Stomach smooth muscle (tissue), 2 donors: ENCODE measurements around the gene HHATL.

Source experiments
- H3K27ac ChIP-seq: one replicate; pipeline ENCODE4 v1.7.0; 2013; ENCODE audit warnings: mild to moderate bottlenecking, low read length, inconsistent platforms
- H3K27me3 ChIP-seq, 2 donors: one replicate each; pipeline ENCODE4 v1.7.0; 2013; ENCODE audit warnings: low read length in 2 of 2; ENCODE audit not compliant: insufficient read depth in 2 of 2, control insufficient read depth in 1 of 2
- H3K36me3 ChIP-seq, 2 donors: one replicate each; pipeline ENCODE4 v1.7.0; 2013; ENCODE audit warnings: low read length in 2 of 2; ENCODE audit not compliant: control insufficient read depth in 2 of 2, insufficient read depth in 2 of 2
- H3K4me1 ChIP-seq: one replicate; pipeline ENCODE4 v1.7.0; 2013; ENCODE audit warnings: low read length; ENCODE audit not compliant: control insufficient read depth, insufficient read depth
- H3K4me3 ChIP-seq, 2 donors: one replicate each; pipeline ENCODE4 v1.7.0; 2013; ENCODE audit warnings: low read length in 2 of 2
- H3K9ac ChIP-seq, 2 donors: one replicate each; pipeline ENCODE4 v1.7.0; 2013; ENCODE audit warnings: low read length in 2 of 2, mild to moderate bottlenecking in 1 of 2
- H3K9me3 ChIP-seq, 2 donors: one replicate each; pipeline ENCODE4 v1.7.0; 2013; ENCODE audit warnings: low read length in 2 of 2; ENCODE audit not compliant: control insufficient read depth in 2 of 2
- donor health status: healthy.
- donor health status: Pancreatic carcinoma.

HHATL gene

DNA sequence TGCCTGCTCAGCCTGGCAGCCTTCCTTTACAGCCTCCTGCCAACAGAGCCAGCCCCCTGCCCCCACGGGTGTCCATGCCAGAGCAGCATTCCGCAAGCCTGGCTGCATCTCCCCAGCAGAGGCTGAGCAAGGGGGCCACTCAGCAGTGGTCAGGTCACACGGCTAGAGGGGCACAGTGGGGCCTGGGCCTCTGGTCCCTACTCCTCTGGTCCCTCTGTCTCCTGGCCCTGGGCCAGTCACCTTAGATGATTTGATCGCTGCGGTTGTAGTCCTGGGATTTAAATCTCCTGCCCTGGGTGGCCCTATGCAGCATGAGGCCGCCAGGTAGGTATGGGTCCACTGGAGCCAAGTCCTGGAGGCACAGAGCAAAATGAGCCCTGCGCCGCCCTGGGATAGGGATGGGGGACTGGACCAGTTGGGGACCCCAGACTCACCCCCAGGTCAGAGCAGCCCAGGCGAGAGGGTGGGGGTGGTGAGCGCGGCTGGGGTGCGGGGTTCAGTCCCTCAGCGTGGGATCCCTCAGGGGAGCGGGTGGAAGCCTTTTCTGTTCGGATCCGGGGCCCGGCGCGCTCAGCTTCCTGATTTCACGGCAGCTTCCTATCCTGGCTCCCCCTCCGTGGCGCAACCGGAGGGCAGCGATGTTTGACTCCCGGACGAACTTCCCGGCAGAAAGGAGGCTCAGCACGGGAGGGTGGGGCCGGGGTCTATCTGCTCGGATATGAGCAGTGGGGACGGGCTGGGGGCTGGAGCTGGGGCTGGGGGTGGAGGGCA, 48.9 kb downstream of the HHATL start, which contains the start of gene ZBTB47:
ZBTB47 (plus strand) TSS at position 138 of the 771 bp plus-strand sequence. CDS start 4,659 bp downstream, outside the sequence.
- peaks cover 2 to 10% of the 10 kb centered on the region in 2 donors for H3K36me3 ChIP-seq
- H3K27ac ChIP-seq, result peak within 1 kb of the TSS; percentile 84
- H3K4me1 ChIP-seq, result peaks cover 61% of the 10 kb centered on the region
- no peaks in the 10 kb centered on the region for H3K27me3 ChIP-seq
- H3K4me3 ChIP-seq, result peak within 1 kb of the TSS; percentile 87 to 89
- peak within 1 kb of the TSS; percentile 84 to 92 for H3K9ac ChIP-seq
- no peaks in the 10 kb centered on the region for H3K9me3 ChIP-seq

- Histone ChIP-seq H3K36me3 (peaks cover 3 to 10% of the 10 kb centered on the region in 2 donors), H3K27me3 (no peaks in the 10 kb centered on the region), H3K9ac (peak overlapping the region; percentile 73 to 84), H3K9me3 (no peaks in the 10 kb centered on the region), H3K4me3 (peak overlapping the region; percentile 87 to 89), H3K27ac (peak overlapping the region; percentile 69), H3K4me1 (peaks cover 57% of the 10 kb centered on the region)
Observed at GRCh38 chr3:42653303-42653559, 49.4 kb downstream of the HHATL start.

DNA sequence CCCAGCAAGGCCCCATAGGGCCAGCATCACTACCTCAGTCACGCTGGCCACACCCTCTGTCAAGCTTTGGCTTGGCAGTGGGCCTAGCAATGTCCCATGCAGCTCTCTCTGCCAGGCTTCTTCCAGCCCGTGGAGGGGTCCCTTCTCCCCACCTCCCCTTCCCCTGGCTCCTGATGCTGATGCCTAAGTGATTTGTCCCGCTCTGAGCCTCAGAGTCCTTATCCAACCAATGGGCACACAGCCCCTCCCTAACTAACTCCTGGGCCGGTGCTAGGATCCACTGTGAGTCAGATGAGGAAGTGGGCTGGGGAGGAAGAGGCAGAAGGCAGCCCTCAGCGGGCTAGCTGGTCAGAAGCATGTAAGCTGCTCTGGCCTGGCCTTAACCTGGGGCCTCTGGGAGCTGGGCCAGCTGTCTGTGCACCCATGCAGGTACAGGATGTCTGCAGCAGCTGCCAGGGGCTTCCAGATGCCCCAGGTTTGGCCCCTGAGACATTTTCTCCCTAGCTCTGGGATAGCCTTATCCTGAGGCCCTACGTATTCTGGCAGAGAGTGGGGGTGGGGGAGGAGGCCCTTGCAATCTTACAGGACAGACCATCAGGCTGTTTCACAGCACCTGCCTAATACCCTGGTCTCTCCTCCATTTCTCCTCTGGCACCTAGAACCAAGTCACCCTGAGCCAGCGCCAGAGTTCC, 49.8 kb downstream of the HHATL start:
- H3K27ac ChIP-seq, result peak overlapping the region; percentile 69
- peak overlapping the region; percentile 87 to 89 for H3K4me3 ChIP-seq
- no peaks in the 10 kb centered on the region for H3K9me3 ChIP-seq
- H3K9ac ChIP-seq, result peak overlapping the region; percentile 73 to 84
- peaks cover 3 to 9% of the 10 kb centered on the region in 2 donors for H3K36me3 ChIP-seq
- H3K4me1 ChIP-seq, result peaks cover 57% of the 10 kb centered on the region
- no peaks in the 10 kb centered on the region for H3K27me3 ChIP-seq

DNA sequence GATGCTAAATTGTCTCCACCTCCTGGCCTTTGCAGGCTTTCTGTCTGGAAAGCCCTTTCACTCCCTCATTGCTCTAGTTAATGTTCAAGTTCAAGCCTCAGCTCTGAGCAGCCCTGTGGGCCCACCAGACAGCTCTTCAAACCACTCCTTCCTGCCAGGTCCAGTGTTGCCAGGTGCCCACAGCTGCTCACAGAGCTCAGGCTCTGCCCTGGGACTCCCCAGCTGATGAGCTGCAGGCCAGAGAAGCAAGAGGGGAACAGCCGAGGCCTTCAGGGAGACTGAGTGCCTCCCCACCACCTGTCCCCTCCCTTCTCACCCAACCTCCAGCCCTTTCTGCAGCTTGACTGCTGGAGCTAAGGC, 50.4 kb downstream of the HHATL start:
- H3K4me3 ChIP-seq, result peak overlapping the region; percentile 36 to 87

GRCh38 chr3:42651248-42652091, 51.1 kb downstream of the HHATL start:
- Histone ChIP-seq H3K9ac (peak overlapping the region; percentile 13 to 84), H3K9me3 (no peaks in the 10 kb centered on the region), H3K27me3 (no peaks in the 10 kb centered on the region), H3K4me1 (peaks cover 52% of the 10 kb centered on the region), H3K36me3 (peaks cover 3 to 14% of the 10 kb centered on the region in 2 donors), H3K4me3 (peak overlapping the region in 1 of 2 donors; percentile 87), H3K27ac (peak overlapping the region; percentile 69)

More for the DNA sequence above, 50.4 kb downstream of the HHATL start:
- no peaks in the 10 kb centered on the region for H3K9me3 ChIP-seq
- H3K4me1 ChIP-seq, result peaks cover 57% of the 10 kb centered on the region
- H3K9ac ChIP-seq, result peak overlapping the region; percentile 42 to 84
- peak overlapping the region; percentile 69 for H3K27ac ChIP-seq
- peaks cover 3 to 10% of the 10 kb centered on the region in 2 donors for H3K36me3 ChIP-seq
- no peaks in the 10 kb centered on the region for H3K27me3 ChIP-seq

DNA sequence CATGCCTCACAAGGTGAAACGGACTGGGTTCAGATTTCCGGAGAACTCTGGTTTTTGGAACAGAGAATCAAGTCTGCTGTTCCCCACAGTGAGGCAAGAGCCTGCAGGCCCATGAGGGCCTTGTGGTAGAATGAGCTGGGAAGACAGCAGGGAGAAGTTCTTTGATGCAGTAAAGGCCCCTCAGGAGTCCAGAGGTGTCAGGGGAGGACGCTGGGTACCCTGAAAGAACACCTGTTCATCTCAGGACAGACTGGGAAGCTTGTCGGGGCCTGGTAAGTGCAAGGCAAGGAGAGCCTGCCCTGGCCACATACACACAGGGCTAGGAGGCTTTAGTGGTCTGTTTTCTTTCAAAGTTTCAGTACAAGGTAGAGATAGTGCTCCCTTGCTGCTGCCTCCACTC, 52.8 kb downstream of the HHATL start:
- peak overlapping the region; percentile 69 for H3K27ac ChIP-seq
- H3K4me3 ChIP-seq, result no peak overlapping the region
- no peak overlapping the region for H3K9ac ChIP-seq
- no peaks in the 10 kb centered on the region for H3K9me3 ChIP-seq
- H3K27me3 ChIP-seq, result no peaks in the 10 kb centered on the region
- H3K4me1 ChIP-seq, result peaks cover 37% of the 10 kb centered on the region
- H3K36me3 ChIP-seq, result peaks cover 12 to 27% of the 10 kb centered on the region in 2 donors

GRCh38 chr3:42649006-42649405, 53.6 kb downstream of the HHATL start:
- H3K4me3 ChIP-seq, result no peak overlapping the region
- H3K27ac ChIP-seq, result no peak overlapping the region
- H3K27me3 ChIP-seq, result no peaks in the 10 kb centered on the region
- H3K4me1 ChIP-seq, result peaks cover 34% of the 10 kb centered on the region
- H3K9me3 ChIP-seq, result no peaks in the 10 kb centered on the region
- peaks cover 17 to 34% of the 10 kb centered on the region in 2 donors for H3K36me3 ChIP-seq
- H3K9ac ChIP-seq, result no peak overlapping the region

DNA sequence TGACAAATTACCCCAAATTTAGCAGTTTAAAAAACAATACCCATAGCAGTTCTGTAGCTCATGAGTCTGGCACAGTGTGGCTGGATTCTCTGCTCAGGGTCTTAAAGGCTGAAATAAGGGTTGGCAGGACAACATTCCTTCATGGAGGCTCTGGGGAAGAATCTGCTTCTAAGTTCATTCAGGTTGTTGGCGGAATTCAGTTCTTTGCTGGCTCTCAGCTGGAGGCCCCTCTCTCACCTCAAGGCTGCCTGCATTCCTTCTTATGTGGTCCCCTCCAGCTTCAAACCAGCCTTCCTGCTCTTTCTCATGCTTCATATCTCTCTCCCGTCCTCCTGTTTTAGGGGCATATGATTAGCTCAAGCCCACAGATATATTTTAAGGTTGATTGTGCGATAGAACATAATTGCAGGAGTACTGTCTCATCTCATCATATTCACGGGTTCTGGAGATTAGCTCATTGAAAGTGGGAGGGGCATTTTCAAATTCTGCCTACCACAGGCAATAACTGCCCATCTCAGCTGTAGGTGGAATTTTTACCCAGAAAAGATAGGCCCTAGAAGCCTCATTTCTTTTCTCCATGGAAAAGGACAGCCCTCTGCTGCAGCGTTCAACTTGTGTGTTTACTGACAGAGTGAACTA, 54.7 kb downstream of the HHATL start:
- H3K9me3 ChIP-seq, result no peaks in the 10 kb centered on the region
- H3K36me3 ChIP-seq, result peaks cover 27 to 44% of the 10 kb centered on the region in 2 donors
- H3K4me3 ChIP-seq, result no peak overlapping the region
- H3K27me3 ChIP-seq, result no peaks in the 10 kb centered on the region
- H3K9ac ChIP-seq, result no peak overlapping the region
- no peak overlapping the region for H3K27ac ChIP-seq
- H3K4me1 ChIP-seq, result peaks cover 25% of the 10 kb centered on the region
